HEK293T (cell line): ENCODE measurements around the gene TMED4.
"Not testable (repeated sequence)": the region's sequence is repeated elsewhere in the genome, so short reads cannot be mapped to it uniquely, and the experiment has no call there.

ENCODE experiments used
- ARNT ChIP-seq: fragments of 450-650 bp; IDR thresholded peaks from 2 replicates; pipeline ENCODE4 v1.6.1; 2017; ENCODE audit warnings: mild to moderate bottlenecking
- BHLHE40 ChIP-seq: fragments of 450-650 bp; IDR thresholded peaks from 2 replicates; pipeline ENCODE4 v1.6.1; 2016; ENCODE audit warnings: mild to moderate bottlenecking, moderate library complexity, borderline replicate concordance
- ELF4 ChIP-seq: fragments of 450-650 bp; IDR thresholded peaks from 2 replicates; pipeline ENCODE4 v1.6.1; 2017; ENCODE audit warnings: antibody characterized with exemption
- FOXA1 ChIP-seq: fragments of 450-650 bp; IDR thresholded peaks from 2 replicates; pipeline ENCODE4 v1.6.1; 2016; ENCODE audit warnings: mild to moderate bottlenecking
- FOXK2 ChIP-seq: fragments of 450-650 bp; IDR thresholded peaks from 2 replicates; pipeline ENCODE4 v1.6.1; 2016; ENCODE audit warnings: mild to moderate bottlenecking
- FOXM1 ChIP-seq: fragments of 450-650 bp; IDR thresholded peaks from 2 replicates; pipeline ENCODE4 v1.6.1; 2017; ENCODE audit warnings: mild to moderate bottlenecking, borderline replicate concordance
- HDGF ChIP-seq: fragments of 450-650 bp; IDR thresholded peaks from 2 replicates; pipeline ENCODE4 v1.6.1; 2017; ENCODE audit warnings: antibody characterized with exemption, borderline replicate concordance
- L3MBTL2 ChIP-seq: fragments of 450-650 bp; conservative IDR thresholded peaks from 2 replicates; pipeline ENCODE4 v1.6.1; 2016; ENCODE audit warnings: mild to moderate bottlenecking
- LEF1 ChIP-seq: fragments of 450-650 bp; IDR thresholded peaks from 2 replicates; pipeline ENCODE4 v1.6.1; 2017; ENCODE audit warnings: mild to moderate bottlenecking, borderline replicate concordance
- NFRKB ChIP-seq: fragments of 450-650 bp; IDR thresholded peaks from 2 replicates; pipeline ENCODE4 v1.6.1; 2016; ENCODE audit warnings: mild to moderate bottlenecking, moderate library complexity
- SP1 ChIP-seq: fragments of 450-650 bp; IDR thresholded peaks from 2 replicates; pipeline ENCODE4 v1.6.1; 2017
- SUZ12 ChIP-seq: fragments of 450-650 bp; IDR thresholded peaks from 2 replicates; pipeline ENCODE4 v1.6.1; 2016; ENCODE audit warnings: mild to moderate bottlenecking
- TARDBP ChIP-seq: fragments of 450-650 bp; IDR thresholded peaks from 2 replicates; pipeline ENCODE4 v1.6.1; 2016
- ZNF384 ChIP-seq: fragments of 450-650 bp; IDR thresholded peaks from 2 replicates; pipeline ENCODE4 v1.6.1; 2016

DNA sequence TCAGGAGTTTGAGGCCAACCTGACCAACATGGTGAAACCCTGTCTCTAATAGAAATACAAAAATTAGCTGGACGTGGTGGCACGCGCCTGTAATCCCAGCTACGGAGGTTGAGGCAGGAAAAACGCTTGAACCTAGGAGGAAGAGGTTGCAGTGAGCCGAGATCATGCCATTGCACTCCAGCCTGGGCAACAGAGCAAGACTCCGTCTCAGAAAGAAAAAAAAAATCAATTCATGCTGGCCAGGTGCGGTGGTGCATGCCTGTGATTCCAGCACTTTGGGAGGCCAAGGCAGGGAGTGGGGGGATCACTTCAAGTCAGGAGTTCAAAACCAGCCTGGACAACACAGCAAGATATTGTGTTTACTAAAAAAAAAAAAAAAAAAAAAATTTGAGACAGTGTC, 15.2 kb upstream of the TMED4 start:
- TF ChIP-seq FOXK2, LEF1, ARNT, TARDBP, FOXA1, SUZ12, NFRKB, HDGF, FOXM1, BHLHE40, SP1, ELF4, ZNF384, L3MBTL2: not testable (repeated sequence)
